AG04450 (cell line): ENCODE results near the gene LRWD1. TPM values are rescaled to one million over a fixed set of nuclear protein-coding genes. Genes with fewer than 3 reads are reported as not detected.

Source experiments
- CTCF ChIA-PET: fragments of 300-600, 350-600 bp; formaldehyde crosslinking; extraction: SDS; loops from one replicate; lab custom pipeline; 2022; ENCODE audit warnings: antibody characterized with exemption, inconsistent platforms; lab: Charles Lee
- POLR2A ChIA-PET: fragments of 350-600 bp; formaldehyde crosslinking; extraction: SDS; loops from one replicate; lab custom pipeline; 2021; ENCODE audit warnings: antibody characterized with exemption, inconsistent platforms; lab: Yijun Ruan, JAX
- DNase-seq: peaks from one replicate; pipeline ENCODE4 v3.0.0-alpha.2; 2011; ENCODE audit warnings: low read depth, low spot score
- H3K27ac ChIP-seq: one replicate; pipeline ENCODE4 v1.5.1; 2012; ENCODE audit warnings: low read depth, low read length, control low read depth
- H3K27me3 ChIP-seq: one replicate; pipeline ENCODE4 v1.6.0; 2012; ENCODE audit warnings: low read length; ENCODE audit not compliant: control insufficient read depth, insufficient read depth
- H3K4me3 ChIP-seq: 2 replicates; pipeline ENCODE4 v1.5.1; 2011; ENCODE audit warnings: mild to moderate bottlenecking, low read depth, low read length, control low read depth
- H3K9me3 ChIP-seq: 2 replicates; pipeline ENCODE4 v1.5.1; 2012; ENCODE audit warnings: low read length; ENCODE audit not compliant: control insufficient read depth, insufficient read depth
- polyA plus RNA-seq: library from polyadenylated mRNA; depleted of rRNA; stranded (reverse); fragments of >200 nt; gene quantifications from 2 replicates; pipeline ENCODE4 v1.2.3, GENCODE V29; 2011
- TF ChIP-seq, protein P1 (sequence below): IDR thresholded peaks from 2 replicates; pipeline ENCODE4 v1.5.1; 2011; ENCODE audit warnings: low read depth, low read length, control low read depth, inconsistent platforms

The LRWD1 gene
- polyA plus RNA-seq, 1 experiment = 9.2 TPM

DNA sequence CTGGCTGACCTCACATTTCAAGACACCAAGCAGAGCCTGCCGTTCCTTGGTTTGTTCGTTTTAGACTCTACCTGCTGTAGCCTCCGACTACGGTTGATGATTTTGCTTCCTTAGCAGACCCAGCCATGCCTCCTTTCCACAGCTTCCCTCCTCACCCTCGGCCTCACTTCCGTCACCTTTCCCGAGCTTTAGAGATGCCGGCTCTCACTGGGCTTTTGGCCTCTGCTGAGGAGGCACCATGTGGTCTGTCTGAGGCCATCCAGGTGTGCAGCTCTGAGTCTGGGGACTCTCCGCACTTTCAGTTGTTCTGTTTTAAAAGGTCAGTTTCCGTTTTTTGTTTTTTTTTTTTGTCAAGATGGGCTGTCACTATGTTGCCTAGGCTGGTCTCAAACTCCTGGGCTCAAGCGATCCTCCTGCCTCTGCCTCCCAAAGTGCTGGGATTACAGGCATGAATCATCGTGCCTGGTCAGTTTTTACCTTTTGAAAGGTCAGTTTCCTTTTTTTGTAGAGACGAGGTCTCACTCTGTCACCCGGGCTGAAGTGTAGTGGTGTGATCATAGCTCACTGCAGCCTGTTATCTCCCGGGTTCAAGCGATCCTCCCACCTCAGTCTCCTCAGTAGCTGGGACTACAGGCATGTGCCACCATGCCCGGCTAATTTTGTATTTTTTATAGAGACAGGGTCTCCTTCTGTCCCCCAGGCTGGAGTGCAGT is 19.7 kb upstream of the LRWD1 start:
- CTCF ChIA-PET = interaction anchor here (0.7 kb wide), 1 partner anchor 144 kb away, joined by 5 read pairs; no protein-coding TSS in a partner anchor
- POLR2A ChIA-PET = no interaction called here
- Histone ChIP-seq H3K27ac (no peak overlapping the region), H3K4me3 (no peak overlapping the region), H3K9me3 (no peaks in the 10 kb centered on the region; the same call in 1 of the 2 replicates), H3K27me3 (no peaks in the 10 kb centered on the region)
- TF ChIP-seq, protein P1, sequence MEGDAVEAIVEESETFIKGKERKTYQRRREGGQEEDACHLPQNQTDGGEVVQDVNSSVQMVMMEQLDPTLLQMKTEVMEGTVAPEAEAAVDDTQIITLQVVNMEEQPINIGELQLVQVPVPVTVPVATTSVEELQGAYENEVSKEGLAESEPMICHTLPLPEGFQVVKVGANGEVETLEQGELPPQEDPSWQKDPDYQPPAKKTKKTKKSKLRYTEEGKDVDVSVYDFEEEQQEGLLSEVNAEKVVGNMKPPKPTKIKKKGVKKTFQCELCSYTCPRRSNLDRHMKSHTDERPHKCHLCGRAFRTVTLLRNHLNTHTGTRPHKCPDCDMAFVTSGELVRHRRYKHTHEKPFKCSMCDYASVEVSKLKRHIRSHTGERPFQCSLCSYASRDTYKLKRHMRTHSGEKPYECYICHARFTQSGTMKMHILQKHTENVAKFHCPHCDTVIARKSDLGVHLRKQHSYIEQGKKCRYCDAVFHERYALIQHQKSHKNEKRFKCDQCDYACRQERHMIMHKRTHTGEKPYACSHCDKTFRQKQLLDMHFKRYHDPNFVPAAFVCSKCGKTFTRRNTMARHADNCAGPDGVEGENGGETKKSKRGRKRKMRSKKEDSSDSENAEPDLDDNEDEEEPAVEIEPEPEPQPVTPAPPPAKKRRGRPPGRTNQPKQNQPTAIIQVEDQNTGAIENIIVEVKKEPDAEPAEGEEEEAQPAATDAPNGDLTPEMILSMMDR = no peak
- no peak for DNase-seq

DNA sequence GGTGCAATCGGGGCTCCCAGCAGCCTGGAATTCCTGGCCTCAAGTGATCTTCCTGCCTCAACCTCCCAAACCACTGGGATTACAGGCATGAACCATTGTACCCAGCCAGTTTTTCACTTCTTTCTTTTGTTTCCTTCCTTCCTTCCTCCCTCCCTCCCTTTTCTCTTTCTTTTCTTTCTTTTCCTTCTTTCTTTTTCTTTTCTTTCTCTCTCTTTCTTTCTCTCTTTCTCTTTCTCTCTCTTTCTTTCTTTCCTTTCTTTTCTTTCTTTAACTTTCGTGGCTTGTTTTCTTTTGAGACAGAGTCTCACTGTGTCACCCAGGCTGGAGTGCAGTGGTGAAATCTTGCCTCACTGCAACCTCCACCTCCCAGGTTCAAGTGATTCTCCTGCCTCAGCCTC is 19.1 kb upstream of the LRWD1 start:
- Histone ChIP-seq H3K27ac (no peak overlapping the region), H3K9me3 (no peaks in the 10 kb centered on the region; the same call in 1 of the 2 replicates), H3K27me3 (no peaks in the 10 kb centered on the region), H3K4me3 (no peak overlapping the region)
- TF ChIP-seq, protein P1 = no peak
- DNase-seq = no peak
- CTCF ChIA-PET = interaction anchor here (0.7 kb wide), 1 partner anchor 145 kb away, joined by 5 read pairs; no protein-coding TSS in a partner anchor
- POLR2A ChIA-PET = no interaction called here

- H3K4me3 ChIP-seq = no peak overlapping the region
- CTCF ChIA-PET = no interaction called here
- DNase-seq = no peak
Observed at GRCh38 chr7:102446387-102447156, 18.2 kb upstream of the LRWD1 start.

GRCh38 chr7:102447311-102447710 is 17.5 kb upstream of the LRWD1 start:
- ChIA-PET CTCF (no interaction called here), POLR2A (interaction anchor here (0.6 kb wide), 1 partner anchor 20 kb away, joined by 4 read pairs; no protein-coding TSS in a partner anchor)
- Histone ChIP-seq H3K27me3 (no peaks in the 10 kb centered on the region), H3K9me3 (no peaks in the 10 kb centered on the region; the same call in 1 of the 2 replicates), H3K4me3 (no peak overlapping the region), H3K27ac (no peak overlapping the region)
- DNase-seq = no peak
- TF ChIP-seq, protein P1 = no peak

More at GRCh38 chr7:102446387-102447156, 18.2 kb upstream of the LRWD1 start:
- TF ChIP-seq, protein P1 = no peak
- H3K9me3 ChIP-seq = no peaks in the 10 kb centered on the region; the same call in 1 of the 2 replicates
- POLR2A ChIA-PET = no interaction called here
- H3K27ac ChIP-seq = no peak overlapping the region
- H3K27me3 ChIP-seq = no peaks in the 10 kb centered on the region
